Mammary epithelial cell (primary cell): Measurements from ENCODE around the gene FRG2C.
"Not testable (repeated sequence)": the region's sequence is repeated elsewhere in the genome, so short reads cannot be mapped to it uniquely, and the experiment has no call there.

Experiments
- EZH2 ChIP-seq: IDR thresholded peaks from 2 replicates; pipeline ENCODE4 v1.6.1; 2012; ENCODE audit warnings: low read length, inconsistent platforms, borderline replicate concordance
- TF ChIP-seq, protein P1 (sequence below), 2 donors: IDR thresholded peaks in 1 of 2; conservative IDR thresholded peaks in 1 of 2; 2 replicates each; pipeline ENCODE4 v1.5.1; 2011 to 2012; ENCODE audit warnings: inconsistent platforms in 2 of 2, low read length in 2 of 2, mild to moderate bottlenecking in 2 of 2, control low read depth in 1 of 2, low read depth in 1 of 2; ENCODE audit not compliant: insufficient read depth in 1 of 2; ENCODE audit errors: extremely low read depth in 1 of 2

DNA sequence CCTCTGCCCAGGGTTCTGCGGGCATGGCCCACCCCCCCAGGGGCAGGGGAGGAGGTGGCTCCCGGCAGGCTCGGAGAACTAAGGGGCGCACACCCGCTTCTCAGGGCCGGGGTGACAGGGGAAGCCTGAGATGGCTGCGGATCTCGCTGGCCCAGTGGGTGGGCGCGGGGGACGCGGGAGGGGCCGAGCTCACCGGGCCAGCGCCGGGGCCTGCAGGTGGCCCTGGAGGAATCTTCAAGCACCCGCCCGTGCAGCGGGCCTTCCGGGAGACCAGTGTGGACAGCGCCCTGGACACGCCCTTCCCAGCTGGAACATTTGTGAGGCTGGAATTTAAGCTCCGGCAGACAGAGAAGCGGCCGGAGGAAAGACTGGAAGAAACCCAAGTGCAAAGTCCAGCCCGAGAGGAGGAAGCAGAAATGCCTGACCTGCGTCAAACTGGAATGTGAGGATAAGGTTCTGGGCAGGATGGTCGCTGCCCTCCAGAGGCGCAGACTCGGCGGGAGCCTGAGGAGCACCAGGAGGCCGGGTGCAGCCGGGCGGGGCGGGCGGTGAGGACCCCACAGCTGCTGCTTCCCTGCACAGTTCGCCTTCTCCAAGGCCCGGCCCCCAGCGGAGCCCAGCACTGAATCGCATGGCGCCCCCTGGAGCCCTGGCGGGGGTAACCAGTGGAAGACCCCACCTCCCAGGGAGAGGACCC is 5.6 kb upstream of the FRG2C start:
- TF ChIP-seq, protein P1, sequence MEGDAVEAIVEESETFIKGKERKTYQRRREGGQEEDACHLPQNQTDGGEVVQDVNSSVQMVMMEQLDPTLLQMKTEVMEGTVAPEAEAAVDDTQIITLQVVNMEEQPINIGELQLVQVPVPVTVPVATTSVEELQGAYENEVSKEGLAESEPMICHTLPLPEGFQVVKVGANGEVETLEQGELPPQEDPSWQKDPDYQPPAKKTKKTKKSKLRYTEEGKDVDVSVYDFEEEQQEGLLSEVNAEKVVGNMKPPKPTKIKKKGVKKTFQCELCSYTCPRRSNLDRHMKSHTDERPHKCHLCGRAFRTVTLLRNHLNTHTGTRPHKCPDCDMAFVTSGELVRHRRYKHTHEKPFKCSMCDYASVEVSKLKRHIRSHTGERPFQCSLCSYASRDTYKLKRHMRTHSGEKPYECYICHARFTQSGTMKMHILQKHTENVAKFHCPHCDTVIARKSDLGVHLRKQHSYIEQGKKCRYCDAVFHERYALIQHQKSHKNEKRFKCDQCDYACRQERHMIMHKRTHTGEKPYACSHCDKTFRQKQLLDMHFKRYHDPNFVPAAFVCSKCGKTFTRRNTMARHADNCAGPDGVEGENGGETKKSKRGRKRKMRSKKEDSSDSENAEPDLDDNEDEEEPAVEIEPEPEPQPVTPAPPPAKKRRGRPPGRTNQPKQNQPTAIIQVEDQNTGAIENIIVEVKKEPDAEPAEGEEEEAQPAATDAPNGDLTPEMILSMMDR (conservative IDR thresholded peaks at IDR 0.05 in 1 of 2, IDR thresholded peaks at IDR 0.05 in 1 of 2; ENCODE audit: extremely low read depth in 1 of 2, insufficient read depth in 1 of 2, low read depth in 1 of 2, low read length in 2 of 2) = not testable (repeated sequence)
- TF ChIP-seq EZH2 = not testable (repeated sequence)
